Activated naive CD8-positive, alpha-beta T cell treated with anti-CD3 and anti-CD28 coated beads, Interleukin-2, amount 10 ng/mL, durations not matched to agents 7 days and 5 days (primary cell): ENCODE measurements around the gene VWA5B2. TPM values are rescaled to one million over a fixed set of nuclear protein-coding genes. Genes with fewer than 3 reads are reported as not detected.
A peak's percentile ranks its signal among the peaks of the same experiment; 100 is the strongest.

Experiments used
- ATAC-seq: fragments of 150-1000 bp; cut with Tn5 transposase; one replicate; pipeline ENCODE4 v1.10.0; 2021; ENCODE audit warnings: low read depth, moderate library complexity
- POLR2A ChIA-PET: fragments of 350-600 bp; sonication (Branson Sonifier 250); formaldehyde crosslinking; loops from one replicate; lab custom pipeline; 2021; ENCODE audit warnings: antibody characterized with exemption; lab: Charles Lee
- DNase-seq: peaks from one replicate; pipeline ENCODE4 v3.0.0; 2021
- H3K27ac Mint-ChIP-seq: one replicate; pipeline ENCODE4 v1.8.0; 2022; ENCODE audit warnings: mild to moderate bottlenecking, mixed read lengths
- H3K27me3 Mint-ChIP-seq: one replicate; pipeline ENCODE4 v1.8.0; 2022; ENCODE audit warnings: mild to moderate bottlenecking, moderate library complexity, mixed read lengths
- H3K36me3 Mint-ChIP-seq: one replicate; pipeline ENCODE4 v1.8.0; 2021; ENCODE audit warnings: mild to moderate bottlenecking, mixed read lengths
- H3K4me1 Mint-ChIP-seq: one replicate; pipeline ENCODE4 v1.8.0; 2021; ENCODE audit warnings: mixed read lengths
- H3K4me3 Mint-ChIP-seq: one replicate; pipeline ENCODE4 v1.8.0; 2022; ENCODE audit warnings: mild to moderate bottlenecking, moderate library complexity, mixed read lengths
- H3K9me3 Mint-ChIP-seq: one replicate; pipeline ENCODE4 v1.8.0; 2021; ENCODE audit warnings: mixed read lengths
- microRNA-seq: library from miRNA; unstranded; fragments of <30 nt; microRNA quantifications from one replicate; pipeline ENCODE4 v1.2.0, GENCODE V29; 2022
- total RNA-seq, 2 experiments: library from RNA; stranded (reverse); gene quantifications; one replicate each; pipeline ENCODE4 v1.2.3, GENCODE V29; 2021

The VWA5B2 gene
- total RNA-seq, 2 experiments from 2014 or later: 0.25 TPM; not detected in 1

DNA sequence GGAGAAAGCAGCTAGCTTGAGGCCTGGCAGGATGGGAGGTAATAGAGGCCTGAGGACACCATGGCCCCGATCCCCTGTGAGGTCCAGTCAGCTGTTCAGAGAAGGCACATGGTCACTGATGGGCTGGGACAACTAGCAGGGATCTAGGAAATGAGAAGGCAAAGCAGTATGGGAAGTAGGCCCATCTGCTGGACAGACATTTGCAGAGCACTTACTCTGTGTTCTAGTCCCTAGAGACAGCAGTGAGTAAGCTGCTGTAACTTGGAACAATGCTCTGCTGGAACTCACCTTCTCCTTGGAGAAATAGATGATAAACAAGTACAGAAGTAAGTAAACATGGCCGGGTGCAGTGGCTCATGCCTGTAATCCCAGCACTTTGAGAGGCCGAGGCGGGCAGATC, 53.6 kb downstream of the VWA5B2 start:
- Mint-ChIP-seq H3K36me3 (no peaks in the 10 kb centered on the region), H3K9me3 (no peaks in the 10 kb centered on the region), H3K27me3 (peaks cover 12% of the 10 kb centered on the region), H3K27ac (no peak overlapping the region), H3K4me3 (no peak overlapping the region), H3K4me1 (no peaks in the 10 kb centered on the region)
- POLR2A ChIA-PET: interaction anchor here (0.6 kb wide), 1 partner anchor 79 kb away, joined by 3 read pairs; no protein-coding TSS in a partner anchor
- no peak for DNase-seq
- ATAC-seq: no peak

DNA sequence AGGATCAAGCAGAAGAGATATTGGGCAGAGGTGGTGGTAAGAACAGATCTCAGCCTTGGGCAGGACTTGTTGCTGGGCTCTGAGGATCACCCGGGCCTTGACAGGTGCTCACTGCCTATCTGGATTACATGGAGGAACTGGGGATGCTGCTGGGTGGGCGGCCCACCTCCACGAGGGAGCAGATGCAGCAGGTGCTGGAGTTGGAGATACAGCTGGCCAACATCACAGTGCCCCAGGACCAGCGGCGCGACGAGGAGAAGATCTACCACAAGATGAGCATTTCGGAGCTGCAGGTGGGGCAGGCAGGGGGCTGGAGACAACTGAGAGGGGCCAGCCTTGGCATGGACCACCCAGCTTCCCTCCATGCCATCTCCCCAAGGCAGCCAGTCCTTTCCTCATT, 54.3 kb downstream of the VWA5B2 start:
- Mint-ChIP-seq H3K4me1 (no peaks in the 10 kb centered on the region), H3K9me3 (no peaks in the 10 kb centered on the region), H3K4me3 (no peak overlapping the region), H3K27me3 (peaks cover 12% of the 10 kb centered on the region), H3K36me3 (no peaks in the 10 kb centered on the region), H3K27ac (no peak overlapping the region)
- DNase-seq (no peak), ATAC-seq (no peak)
- POLR2A ChIA-PET: no interaction called here

DNA sequence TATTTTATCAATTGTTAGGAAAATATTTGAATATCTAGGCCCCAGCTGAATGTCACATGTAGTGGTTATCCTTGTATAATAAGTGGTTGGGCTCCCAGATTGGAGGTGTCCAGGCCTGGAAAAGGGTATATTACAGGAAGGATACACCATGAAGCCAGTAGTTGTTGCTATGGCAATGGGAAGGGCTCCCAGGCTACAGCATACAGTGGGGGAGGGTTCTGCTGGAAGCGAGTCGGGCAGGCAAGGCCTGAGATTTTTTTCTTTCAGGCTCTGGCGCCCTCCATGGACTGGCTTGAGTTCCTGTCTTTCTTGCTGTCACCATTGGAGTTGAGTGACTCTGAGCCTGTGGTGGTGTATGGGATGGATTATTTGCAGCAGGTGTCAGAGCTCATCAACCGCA, 55.3 kb downstream of the VWA5B2 start:
- POLR2A ChIA-PET: no interaction called here

GRCh38 chr3:184289426-184289938, 60.1 kb downstream of the VWA5B2 start:
- peak; percentile 73 for DNase-seq
- Mint-ChIP-seq H3K4me3 (no peak overlapping the region), H3K36me3 (no peaks in the 10 kb centered on the region), H3K9me3 (no peaks in the 10 kb centered on the region), H3K4me1 (peaks cover 3% of the 10 kb centered on the region), H3K27ac (no peak overlapping the region), H3K27me3 (peaks cover 4% of the 10 kb centered on the region)
- peak; percentile 68 for ATAC-seq
- POLR2A ChIA-PET: no interaction called here

More for the DNA sequence above, 55.3 kb downstream of the VWA5B2 start:
- peaks cover 9% of the 10 kb centered on the region for H3K27me3 Mint-ChIP-seq
- H3K4me3 Mint-ChIP-seq: no peak overlapping the region
- peak; percentile 57 for ATAC-seq
- no peak for DNase-seq
- H3K4me1 Mint-ChIP-seq: peaks cover 3% of the 10 kb centered on the region
- no peaks in the 10 kb centered on the region for H3K9me3 Mint-ChIP-seq
- H3K36me3 Mint-ChIP-seq: no peaks in the 10 kb centered on the region
- no peak overlapping the region for H3K27ac Mint-ChIP-seq

DNA sequence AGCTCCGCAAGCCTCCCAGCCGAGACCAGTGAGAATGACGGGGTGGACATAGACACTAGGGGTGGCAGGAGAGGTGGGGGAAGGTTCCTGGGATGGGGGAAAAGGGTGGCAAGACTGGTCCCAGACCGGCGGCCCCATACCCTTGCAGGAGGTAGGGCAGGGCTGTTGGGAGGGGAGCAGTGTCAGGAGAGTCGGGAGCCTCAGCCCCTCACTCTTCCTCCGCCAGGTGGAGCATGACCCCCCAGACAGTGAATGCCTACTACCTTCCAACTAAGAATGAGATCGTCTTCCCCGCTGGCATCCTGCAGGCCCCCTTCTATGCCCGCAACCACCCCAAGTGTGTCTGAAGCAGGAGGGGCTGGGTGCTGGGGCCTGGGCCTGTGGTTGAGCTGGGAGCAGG, 60.9 kb downstream of the VWA5B2 start:
- no peak for DNase-seq
- Mint-ChIP-seq H3K4me3 (no peak overlapping the region), H3K27me3 (peaks cover 8% of the 10 kb centered on the region), H3K4me1 (peaks cover 3% of the 10 kb centered on the region), H3K36me3 (no peaks in the 10 kb centered on the region), H3K27ac (no peak overlapping the region), H3K9me3 (no peaks in the 10 kb centered on the region)
- no peak for ATAC-seq
- POLR2A ChIA-PET: no interaction called here

DNA sequence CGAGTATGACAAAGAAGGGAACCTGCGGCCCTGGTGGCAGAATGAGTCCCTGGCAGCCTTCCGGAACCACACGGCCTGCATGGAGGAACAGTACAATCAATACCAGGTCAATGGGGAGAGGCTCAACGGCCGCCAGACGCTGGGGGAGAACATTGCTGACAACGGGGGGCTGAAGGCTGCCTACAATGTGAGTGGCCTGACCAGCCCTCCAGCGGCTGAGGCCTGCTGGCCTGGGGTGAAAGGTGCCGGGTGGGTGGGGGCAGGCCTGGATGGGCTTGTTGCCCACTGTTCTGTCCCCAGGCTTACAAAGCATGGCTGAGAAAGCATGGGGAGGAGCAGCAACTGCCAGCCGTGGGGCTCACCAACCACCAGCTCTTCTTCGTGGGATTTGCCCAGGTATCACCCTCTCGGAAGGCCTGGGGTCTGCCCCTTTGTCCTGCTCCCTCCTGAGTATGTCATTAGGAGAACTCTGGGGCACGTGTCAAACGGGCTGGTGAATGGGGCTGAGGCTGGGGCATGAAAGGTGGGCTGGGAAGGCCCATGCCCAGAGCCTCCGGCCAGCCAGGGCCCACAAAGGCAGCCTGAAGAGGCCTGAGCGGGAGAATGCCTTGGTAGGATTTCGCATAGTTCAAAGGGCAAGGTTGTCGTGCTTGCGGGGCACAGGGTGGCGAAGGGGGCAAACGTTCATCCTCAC, 61.8 kb downstream of the VWA5B2 start:
- DNase-seq: no peak
- Mint-ChIP-seq H3K27me3 (peaks cover 5% of the 10 kb centered on the region), H3K9me3 (no peaks in the 10 kb centered on the region), H3K36me3 (no peaks in the 10 kb centered on the region), H3K4me1 (peaks cover 3% of the 10 kb centered on the region), H3K4me3 (no peak overlapping the region), H3K27ac (peak overlapping the region; percentile 45)
- ATAC-seq: no peak
- POLR2A ChIA-PET: no interaction called here

Small RNA genes lying within 50 kb of the gene (microRNA-seq; reads per million reads assigned to microRNA genes)
- not detected for gene MIR1224

Other genes starting within 250 kb of the VWA5B2 start
- 10 to 100 TPM; 25.1 to 25.6 TPM for gene ABCC5, start 211.7 kb upstream of the VWA5B2 start, total RNA-seq
- not detected for gene HTR3D, start 197.8 kb upstream of the VWA5B2 start, total RNA-seq
- gene HTR3C, start 176.5 kb upstream of the VWA5B2 start, total RNA-seq: not detected
- not detected for gene HTR3E, start 132.5 kb upstream of the VWA5B2 start, total RNA-seq
- 10 to 100 TPM; 54.7 to 61.8 TPM for gene EIF2B5, start 94.2 kb upstream of the VWA5B2 start, total RNA-seq
- 10 to 100 TPM; 39.9 to 41.0 TPM for gene DVL3, start 74.2 kb upstream of the VWA5B2 start, total RNA-seq
- 100 to 1,000 TPM; 210 to 213 TPM for gene AP2M1, start 54.7 kb upstream of the VWA5B2 start, total RNA-seq
- 10 to 100 TPM; 68.6 to 76.3 TPM for gene ABCF3, start 43.4 kb upstream of the VWA5B2 start, total RNA-seq
- gene ALG3, start 19.4 kb downstream of the VWA5B2 start, total RNA-seq: 10 to 100 TPM; 38.8 to 38.9 TPM
- 1 to 10 TPM; 2.5 to 3.3 TPM for gene EEF1AKMT4, start 20.1 kb downstream of the VWA5B2 start, total RNA-seq
- not detected for gene CAMK2N2, start 32.0 kb downstream of the VWA5B2 start, total RNA-seq
- gene ECE2, start 46.4 kb downstream of the VWA5B2 start, total RNA-seq: not detected
- gene PSMD2, start 69.7 kb downstream of the VWA5B2 start, total RNA-seq: 100 to 1,000 TPM; 171 to 172 TPM
- 100 to 1,000 TPM; 253 to 258 TPM for gene EIF4G1, start 85.0 kb downstream of the VWA5B2 start, total RNA-seq
- 1 to 10 TPM; 5.5 to 6.1 TPM for gene FAM131A, start 108.0 kb downstream of the VWA5B2 start, total RNA-seq
- 1 to 10 TPM; 5.7 to 6.8 TPM for gene CLCN2, start 132.0 kb downstream of the VWA5B2 start, total RNA-seq
- gene POLR2H, start 132.1 kb downstream of the VWA5B2 start, total RNA-seq: 10 to 100 TPM; 86.5 to 88.2 TPM
- gene THPO, start 148.6 kb downstream of the VWA5B2 start, total RNA-seq: not detected
- not detected for gene CHRD, start 150.5 kb downstream of the VWA5B2 start, total RNA-seq